ENCODE results near the gene BEAN1. TPM values are rescaled to one million over a fixed set of nuclear protein-coding genes. Genes with fewer than 3 reads are reported as not detected.

Gene BEAN1
- total RNA-seq, 4 donors from 2014 or later, result not detected

DNA sequence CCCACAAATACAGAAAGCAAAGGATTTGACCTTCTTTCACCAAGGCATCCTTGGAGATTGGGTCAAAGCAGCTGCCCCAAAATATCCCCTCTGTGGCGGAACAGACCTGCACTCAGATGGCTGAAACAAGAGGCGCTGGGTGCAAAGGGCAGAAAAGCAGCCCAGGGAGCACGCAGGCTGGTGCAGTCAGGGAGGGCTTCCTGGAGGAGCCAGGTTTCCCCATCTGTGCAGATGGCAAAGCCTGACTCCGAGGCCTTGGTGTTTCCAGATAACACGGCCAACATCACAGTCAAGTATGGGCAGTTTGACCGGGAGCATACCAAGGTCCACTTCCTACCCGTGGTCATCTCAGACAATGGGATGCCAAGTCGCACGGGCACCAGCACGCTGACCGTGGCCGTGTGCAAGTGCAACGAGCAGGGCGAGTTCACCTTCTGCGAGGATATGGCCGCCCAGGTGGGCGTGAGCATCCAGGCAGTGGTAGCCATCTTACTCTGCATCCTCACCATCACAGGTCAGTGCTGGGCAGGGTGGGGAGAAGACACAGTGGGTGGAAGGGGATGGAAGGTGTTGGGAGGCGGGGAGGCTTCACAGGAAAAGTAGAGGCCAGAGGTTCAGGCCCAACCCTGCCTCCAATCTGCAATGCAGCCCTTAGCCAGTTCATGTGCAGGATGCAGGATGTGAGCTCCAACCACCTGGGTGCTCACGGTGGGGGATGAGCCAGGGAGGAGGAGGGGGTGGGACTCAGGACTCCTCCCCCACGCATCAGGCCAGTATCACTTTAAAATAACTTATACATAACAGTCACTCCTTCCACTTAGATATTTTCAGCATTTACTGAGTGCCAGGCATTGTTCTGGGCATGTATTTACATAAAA is 26.4 kb upstream of the BEAN1 start:
- Histone ChIP-seq H3K36me3 (no peaks in the 10 kb centered on the region), H3K27me3 (no peaks in the 10 kb centered on the region), H3K9me3 (no peaks in the 10 kb centered on the region), H3K27ac (no peak overlapping the region), H3K4me3 (no peak overlapping the region), H3K4me1 (no peaks in the 10 kb centered on the region)
- TF ChIP-seq POLR2A (IDR thresholded peaks at IDR 0.05), result no peak
- TF ChIP-seq, protein P1, sequence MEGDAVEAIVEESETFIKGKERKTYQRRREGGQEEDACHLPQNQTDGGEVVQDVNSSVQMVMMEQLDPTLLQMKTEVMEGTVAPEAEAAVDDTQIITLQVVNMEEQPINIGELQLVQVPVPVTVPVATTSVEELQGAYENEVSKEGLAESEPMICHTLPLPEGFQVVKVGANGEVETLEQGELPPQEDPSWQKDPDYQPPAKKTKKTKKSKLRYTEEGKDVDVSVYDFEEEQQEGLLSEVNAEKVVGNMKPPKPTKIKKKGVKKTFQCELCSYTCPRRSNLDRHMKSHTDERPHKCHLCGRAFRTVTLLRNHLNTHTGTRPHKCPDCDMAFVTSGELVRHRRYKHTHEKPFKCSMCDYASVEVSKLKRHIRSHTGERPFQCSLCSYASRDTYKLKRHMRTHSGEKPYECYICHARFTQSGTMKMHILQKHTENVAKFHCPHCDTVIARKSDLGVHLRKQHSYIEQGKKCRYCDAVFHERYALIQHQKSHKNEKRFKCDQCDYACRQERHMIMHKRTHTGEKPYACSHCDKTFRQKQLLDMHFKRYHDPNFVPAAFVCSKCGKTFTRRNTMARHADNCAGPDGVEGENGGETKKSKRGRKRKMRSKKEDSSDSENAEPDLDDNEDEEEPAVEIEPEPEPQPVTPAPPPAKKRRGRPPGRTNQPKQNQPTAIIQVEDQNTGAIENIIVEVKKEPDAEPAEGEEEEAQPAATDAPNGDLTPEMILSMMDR (IDR thresholded peaks at IDR 0.05), result no peak
- peak in 1 of 3 donors; percentile 34 for DNase-seq

DNA sequence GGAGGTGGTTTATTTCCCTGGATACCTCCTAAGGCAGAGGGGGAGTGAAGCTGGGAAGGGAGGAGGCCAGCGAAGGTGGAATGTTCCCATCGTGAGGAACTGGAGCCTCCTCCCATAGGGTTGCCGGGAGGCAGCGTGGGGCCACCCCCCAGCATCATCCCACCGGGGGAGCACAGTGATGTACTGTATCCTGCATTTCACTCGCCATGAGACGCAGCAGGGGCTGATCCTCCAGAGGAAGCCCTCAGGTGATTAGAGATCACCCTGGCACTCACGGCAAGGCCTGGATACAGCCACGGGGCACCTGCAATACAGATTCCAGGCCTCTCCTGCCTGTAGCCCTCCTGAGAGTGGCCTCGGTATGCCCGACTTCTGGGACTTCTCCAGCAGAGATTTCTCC is 25.5 kb upstream of the BEAN1 start:
- H3K4me1 ChIP-seq, result peaks cover 0 to under 1% (median 0%) of the 10 kb centered on the region in 4 donors
- H3K4me3 ChIP-seq, result no peak overlapping the region
- H3K36me3 ChIP-seq, result no peaks in the 10 kb centered on the region
- TF ChIP-seq, protein P1 (IDR thresholded peaks at IDR 0.05), result no peak
- H3K27ac ChIP-seq, result no peak overlapping the region
- DNase-seq, result peak in 1 of 3 donors; percentile 18
- H3K9me3 ChIP-seq, result no peaks in the 10 kb centered on the region
- H3K27me3 ChIP-seq, result no peaks in the 10 kb centered on the region

DNA sequence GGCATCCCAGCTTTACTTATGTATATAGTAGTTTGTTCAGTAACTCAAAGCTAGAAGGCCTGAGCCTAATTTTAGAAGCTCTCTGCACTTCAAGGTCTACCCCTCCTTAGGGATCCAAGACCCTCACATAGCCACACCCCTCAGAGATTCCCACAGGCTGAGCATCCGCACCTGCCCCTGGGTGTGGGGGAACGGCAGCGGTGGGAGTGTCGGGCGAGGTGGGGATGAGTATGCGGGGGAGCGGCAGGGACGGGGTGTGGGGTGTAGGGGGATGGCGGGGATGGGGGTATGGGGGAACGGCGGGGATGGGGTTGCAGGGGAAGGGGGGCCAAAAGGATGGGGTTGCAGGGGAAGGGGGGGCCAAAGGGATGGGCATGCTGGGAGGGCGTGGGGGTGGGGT is 24.9 kb upstream of the BEAN1 start:
- H3K27ac ChIP-seq, result no peak overlapping the region
- peak in 1 of 3 donors; percentile 24 for DNase-seq
- no peaks in the 10 kb centered on the region for H3K36me3 ChIP-seq
- TF ChIP-seq, protein P1 (IDR thresholded peaks at IDR 0.05), result no peak
- no peak for TF ChIP-seq POLR2A (IDR thresholded peaks at IDR 0.05)
- H3K4me1 ChIP-seq, result peaks cover 0 to 6% (median 0%) of the 10 kb centered on the region in 4 donors
- H3K4me3 ChIP-seq, result no peak overlapping the region
- no peaks in the 10 kb centered on the region for H3K9me3 ChIP-seq
- no peaks in the 10 kb centered on the region for H3K27me3 ChIP-seq

DNA sequence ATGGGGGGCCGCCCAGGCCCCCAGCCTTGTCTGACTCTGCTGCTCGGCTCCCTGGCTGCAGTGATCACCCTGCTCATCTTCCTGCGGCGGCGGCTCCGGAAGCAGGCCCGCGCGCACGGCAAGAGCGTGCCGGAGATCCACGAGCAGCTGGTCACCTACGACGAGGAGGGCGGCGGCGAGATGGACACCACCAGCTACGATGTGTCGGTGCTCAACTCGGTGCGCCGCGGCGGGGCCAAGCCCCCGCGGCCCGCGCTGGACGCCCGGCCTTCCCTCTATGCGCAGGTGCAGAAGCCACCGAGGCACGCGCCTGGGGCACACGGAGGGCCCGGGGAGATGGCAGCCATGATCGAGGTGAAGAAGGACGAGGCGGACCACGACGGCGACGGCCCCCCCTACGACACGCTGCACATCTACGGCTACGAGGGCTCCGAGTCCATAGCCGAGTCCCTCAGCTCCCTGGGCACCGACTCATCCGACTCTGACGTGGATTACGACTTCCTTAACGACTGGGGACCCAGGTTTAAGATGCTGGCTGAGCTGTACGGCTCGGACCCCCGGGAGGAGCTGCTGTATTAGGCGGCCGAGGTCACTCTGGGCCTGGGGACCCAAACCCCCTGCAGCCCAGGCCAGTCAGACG is 24.4 kb upstream of the BEAN1 start:
- H3K4me1 ChIP-seq, result peaks cover 0 to 8% (median 0%) of the 10 kb centered on the region in 4 donors
- DNase-seq, result peak in 1 of 3 donors; percentile 38
- H3K27ac ChIP-seq, result no peak overlapping the region
- H3K9me3 ChIP-seq, result no peaks in the 10 kb centered on the region
- TF ChIP-seq POLR2A (IDR thresholded peaks at IDR 0.05), result no peak
- TF ChIP-seq, protein P1 (IDR thresholded peaks at IDR 0.05), result no peak
- H3K36me3 ChIP-seq, result no peaks in the 10 kb centered on the region
- H3K27me3 ChIP-seq, result no peaks in the 10 kb centered on the region
- H3K4me3 ChIP-seq, result no peak overlapping the region

DNA sequence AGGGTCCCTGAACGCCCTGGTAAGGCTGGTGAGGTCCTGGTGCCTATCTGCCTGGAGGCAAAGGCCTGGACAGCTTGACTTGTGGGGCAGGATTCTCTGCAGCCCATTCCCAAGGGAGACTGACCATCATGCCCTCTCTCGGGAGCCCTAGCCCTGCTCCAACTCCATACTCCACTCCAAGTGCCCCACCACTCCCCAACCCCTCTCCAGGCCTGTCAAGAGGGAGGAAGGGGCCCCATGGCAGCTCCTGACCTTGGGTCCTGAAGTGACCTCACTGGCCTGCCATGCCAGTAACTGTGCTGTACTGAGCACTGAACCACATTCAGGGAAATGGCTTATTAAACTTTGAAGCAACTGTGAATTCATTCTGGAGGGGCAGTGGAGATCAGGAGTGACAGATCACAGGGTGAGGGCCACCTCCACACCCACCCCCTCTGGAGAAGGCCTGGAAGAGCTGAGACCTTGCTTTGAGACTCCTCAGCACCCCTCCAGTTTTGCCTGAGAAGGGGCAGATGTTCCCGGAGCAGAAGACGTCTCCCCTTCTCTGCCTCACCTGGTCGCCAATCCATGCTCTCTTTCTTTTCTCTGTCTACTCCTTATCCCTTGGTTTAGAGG is 23.5 kb upstream of the BEAN1 start:
- TF ChIP-seq POLR2A (IDR thresholded peaks at IDR 0.05), result no peak
- TF ChIP-seq, protein P1 (IDR thresholded peaks at IDR 0.05), result no peak

More for the DNA sequence above, 23.5 kb upstream of the BEAN1 start:
- DNase-seq, result peak in 1 of 3 donors; percentile 27
- Histone ChIP-seq H3K9me3 (no peaks in the 10 kb centered on the region), H3K36me3 (no peaks in the 10 kb centered on the region), H3K4me1 (peaks cover 0 to 17% (median 0%) of the 10 kb centered on the region in 4 donors), H3K4me3 (no peak overlapping the region), H3K27me3 (no peaks in the 10 kb centered on the region), H3K27ac (no peak overlapping the region)

All from Peyer's patch (tissue), 4 donors.